Trophoblast cell (in vitro differentiated cells and primary cell): ENCODE measurements around the gene ADAMTS9.

ENCODE experiments used
- DNase-seq, 2 donors: peaks; one replicate each; pipeline ENCODE4 v3.0.0-alpha.2; 2016
- H2AFZ ChIP-seq: 2 replicates; pipeline ENCODE4 v1.6.1; 2013; ENCODE audit warnings: low read length, moderate library complexity, mild to moderate bottlenecking; ENCODE audit not compliant: insufficient read depth, poor library complexity
- H2AK5ac ChIP-seq: 2 replicates; pipeline ENCODE4 v1.6.1; 2013; ENCODE audit warnings: mild to moderate bottlenecking, low read length
- H2BK120ac ChIP-seq: 2 replicates; pipeline ENCODE4 v1.6.1; 2013; ENCODE audit warnings: low read length, mild to moderate bottlenecking, moderate library complexity; ENCODE audit not compliant: insufficient read depth, poor library complexity
- H2BK12ac ChIP-seq: 2 replicates; pipeline ENCODE4 v1.6.1; 2013; ENCODE audit warnings: mild to moderate bottlenecking, low read length, moderate library complexity
- H2BK5ac ChIP-seq: 2 replicates; pipeline ENCODE4 v1.6.1; 2013; ENCODE audit warnings: low read length, low read depth, moderate library complexity, mild to moderate bottlenecking; ENCODE audit not compliant: poor library complexity
- H3K14ac ChIP-seq: 2 replicates; pipeline ENCODE4 v1.6.1; 2013; ENCODE audit warnings: mild to moderate bottlenecking, low read length
- H3K18ac ChIP-seq: 2 replicates; pipeline ENCODE4 v1.6.1; 2013; ENCODE audit warnings: mild to moderate bottlenecking, low read length
- H3K23ac ChIP-seq: 2 replicates; pipeline ENCODE4 v1.6.1; 2013; ENCODE audit warnings: low read length
- H3K27ac ChIP-seq: 2 replicates; pipeline ENCODE4 v1.5.1; 2013; ENCODE audit warnings: low read depth, mild to moderate bottlenecking, inconsistent platforms, low read length, moderate library complexity
- H3K27me3 ChIP-seq: 2 replicates; pipeline ENCODE4 v1.6.1; 2013; ENCODE audit warnings: inconsistent platforms, mild to moderate bottlenecking, low read length, moderate library complexity; ENCODE audit not compliant: insufficient read depth
- H3K36me3 ChIP-seq, 2 experiments: 1 replicate in 1 of 2; 2 replicates in 1 of 2; pipeline ENCODE4 v1.6.1; 2013; ENCODE audit warnings: low read length in 2 of 2, mild to moderate bottlenecking in 2 of 2, moderate library complexity in 1 of 2; ENCODE audit not compliant: insufficient read depth in 2 of 2, control insufficient read depth in 1 of 2
- H3K4ac ChIP-seq: 2 replicates; pipeline ENCODE4 v1.6.1; 2013; ENCODE audit warnings: low read depth, mild to moderate bottlenecking, low read length, moderate library complexity
- H3K4me1 ChIP-seq, 2 experiments: 1 replicate in 1 of 2; 2 replicates in 1 of 2; pipeline ENCODE4 v1.6.1; 2013; ENCODE audit warnings: low read length in 2 of 2, mild to moderate bottlenecking in 2 of 2, moderate library complexity in 1 of 2; ENCODE audit not compliant: insufficient read depth in 2 of 2, control insufficient read depth in 1 of 2
- H3K4me2 ChIP-seq: 2 replicates; pipeline ENCODE4 v1.6.1; 2013; ENCODE audit warnings: inconsistent platforms, mild to moderate bottlenecking, low read length, moderate library complexity
- H3K4me3 ChIP-seq: 2 replicates; pipeline ENCODE4 v1.5.1; 2013; ENCODE audit warnings: mild to moderate bottlenecking, low read depth, low read length, inconsistent platforms
- H3K79me1 ChIP-seq: one replicate; pipeline ENCODE4 v1.6.1; 2013; ENCODE audit warnings: low read length
- H3K79me2 ChIP-seq: 2 replicates; pipeline ENCODE4 v1.6.1; 2013; ENCODE audit warnings: low read length, mild to moderate bottlenecking; ENCODE audit not compliant: control insufficient read depth, insufficient read depth, poor library complexity
- H3K9ac ChIP-seq: 2 replicates; pipeline ENCODE4 v1.6.1; 2013; ENCODE audit warnings: mild to moderate bottlenecking, low read length
- H3K9me3 ChIP-seq: 2 replicates; pipeline ENCODE4 v1.6.1; 2013; ENCODE audit warnings: low read depth, mild to moderate bottlenecking, control low read depth, inconsistent platforms, low read length; ENCODE audit not compliant: insufficient read depth
- H4K12ac ChIP-seq: 2 replicates; pipeline ENCODE4 v1.6.1; 2013; ENCODE audit warnings: low read depth, mild to moderate bottlenecking, low read length, moderate library complexity
- H4K8ac ChIP-seq: 2 replicates; pipeline ENCODE4 v1.6.1; 2013; ENCODE audit warnings: low read depth, mild to moderate bottlenecking, low read length, moderate library complexity
- H4K91ac ChIP-seq: one replicate; pipeline ENCODE4 v1.6.1; 2013; ENCODE audit warnings: low read depth, mild to moderate bottlenecking, low read length, moderate library complexity
- WGBS: extraction: QIAGEN DNeasy Blood & Tissue Kit; methylation state at CpG from one replicate; pipeline ENCODE4 v1.1.7; 2013; ENCODE audit warnings: missing lambda C conversion rate; ENCODE audit not compliant: insufficient read length, insufficient coverage; ENCODE audit errors: extremely low coverage; 5-methylcytosine and 5-hydroxymethylcytosine counted together

ADAMTS9 gene

GRCh38 chr3:64728428-64728827 lies 40.6 kb upstream of the ADAMTS9 start:
- Histone ChIP-seq H3K36me3 (no peaks in the 10 kb centered on the region), H3K23ac (no peak overlapping the region), H2AK5ac (no peak overlapping the region), H2AFZ (no peak overlapping the region), H2BK5ac (peak overlapping the region; percentile 2), H3K4me2 (no peak overlapping the region), H3K27me3 (no peaks in the 10 kb centered on the region), H3K14ac (no peak overlapping the region), H3K18ac (no peak overlapping the region), H3K9me3 (no peaks in the 10 kb centered on the region), H4K8ac (no peak overlapping the region), H3K4me1 (peaks cover 5 to 6% of the 10 kb centered on the region in 2 experiments), H3K79me1 (no peaks in the 10 kb centered on the region), H3K79me2 (no peaks in the 10 kb centered on the region), H3K9ac (no peak overlapping the region), H3K4me3 (no peak overlapping the region), H2BK120ac (no peak overlapping the region), H3K27ac (no peak overlapping the region), H4K91ac (peak overlapping the region; percentile 66), H2BK12ac (no peak overlapping the region), H4K12ac (no peak overlapping the region), H3K4ac (no peak overlapping the region)
- no peak for DNase-seq
- no CpG with 5 or more reads among the region's 4 CpGs for WGBS

GRCh38 chr3:64726414-64727090 lies 38.8 kb upstream of the ADAMTS9 start:
- no peaks in the 10 kb centered on the region for H3K27me3 ChIP-seq
- H4K8ac ChIP-seq = no peak overlapping the region
- no peak overlapping the region for H3K27ac ChIP-seq
- H3K14ac ChIP-seq = no peak overlapping the region
- no peak overlapping the region for H2BK120ac ChIP-seq
- no peak overlapping the region for H4K12ac ChIP-seq
- no peaks in the 10 kb centered on the region for H3K9me3 ChIP-seq
- H2BK12ac ChIP-seq = no peak overlapping the region
- H3K4me1 ChIP-seq = peaks cover 7 to 8% of the 10 kb centered on the region in 2 experiments
- WGBS = no CpG with 5 or more reads among the region's 3 CpGs
- H4K91ac ChIP-seq = no peak overlapping the region
- no peak overlapping the region for H2BK5ac ChIP-seq
- H2AFZ ChIP-seq = no peak overlapping the region
- no peak overlapping the region for H2AK5ac ChIP-seq
- no peak overlapping the region for H3K18ac ChIP-seq
- no peak for DNase-seq
- no peak overlapping the region for H3K23ac ChIP-seq
- no peaks in the 10 kb centered on the region for H3K36me3 ChIP-seq
- H3K9ac ChIP-seq = no peak overlapping the region
- no peak overlapping the region for H3K4me2 ChIP-seq
- no peaks in the 10 kb centered on the region for H3K79me2 ChIP-seq
- H3K4me3 ChIP-seq = no peak overlapping the region
- no peak overlapping the region for H3K4ac ChIP-seq
- no peaks in the 10 kb centered on the region for H3K79me1 ChIP-seq

- no peak overlapping the region for H3K4me2 ChIP-seq
- no peak overlapping the region for H2BK12ac ChIP-seq
- H2AK5ac ChIP-seq = no peak overlapping the region
- no CpG with 5 or more reads among the region's 4 CpGs for WGBS
- H4K12ac ChIP-seq = no peak overlapping the region
- H2AFZ ChIP-seq = no peak overlapping the region
- H3K18ac ChIP-seq = no peak overlapping the region
- peaks cover 2% of the 10 kb centered on the region in 2 experiments for H3K4me1 ChIP-seq
- no peaks in the 10 kb centered on the region for H3K79me1 ChIP-seq
- H3K27ac ChIP-seq = no peak overlapping the region
- no peak overlapping the region for H4K8ac ChIP-seq
- no peak overlapping the region for H3K4ac ChIP-seq
- H3K27me3 ChIP-seq = no peaks in the 10 kb centered on the region
- no peaks in the 10 kb centered on the region for H3K36me3 ChIP-seq
- no peak overlapping the region for H3K4me3 ChIP-seq
- no peak overlapping the region for H2BK5ac ChIP-seq
- H3K23ac ChIP-seq = no peak overlapping the region
- no peaks in the 10 kb centered on the region for H3K9me3 ChIP-seq
- no peak overlapping the region for H3K14ac ChIP-seq
- H3K79me2 ChIP-seq = no peaks in the 10 kb centered on the region
- no peak overlapping the region for H4K91ac ChIP-seq
- DNase-seq = no peak
- H3K9ac ChIP-seq = no peak overlapping the region
- H2BK120ac ChIP-seq = no peak overlapping the region
Observed at GRCh38 chr3:64718976-64719375, 31.2 kb upstream of the ADAMTS9 start.

GRCh38 chr3:64717872-64718613 lies 30.2 kb upstream of the ADAMTS9 start:
- H2BK5ac ChIP-seq = no peak overlapping the region
- no peaks in the 10 kb centered on the region for H3K9me3 ChIP-seq
- peaks cover 2% of the 10 kb centered on the region in 2 experiments for H3K4me1 ChIP-seq
- H3K9ac ChIP-seq = no peak overlapping the region
- H3K27me3 ChIP-seq = no peaks in the 10 kb centered on the region
- no peak overlapping the region for H3K18ac ChIP-seq
- no CpG with 5 or more reads among the region's 5 CpGs for WGBS
- no peaks in the 10 kb centered on the region for H3K79me1 ChIP-seq
- H3K4me3 ChIP-seq = no peak overlapping the region
- H2BK12ac ChIP-seq = no peak overlapping the region
- no peaks in the 10 kb centered on the region for H3K36me3 ChIP-seq
- no peak overlapping the region for H3K4ac ChIP-seq
- H4K91ac ChIP-seq = no peak overlapping the region
- no peak overlapping the region for H2AK5ac ChIP-seq
- H2BK120ac ChIP-seq = no peak overlapping the region
- no peak overlapping the region for H2AFZ ChIP-seq
- H3K79me2 ChIP-seq = no peaks in the 10 kb centered on the region
- no peak overlapping the region for H4K12ac ChIP-seq
- H3K14ac ChIP-seq = no peak overlapping the region
- no peak overlapping the region for H3K4me2 ChIP-seq
- H3K27ac ChIP-seq = no peak overlapping the region
- peak in 1 of 2 donors; percentile 38 for DNase-seq
- H3K23ac ChIP-seq = no peak overlapping the region
- H4K8ac ChIP-seq = no peak overlapping the region
